Endothelial cell of umbilical vein (primary cell): ENCODE measurements around the gene MBNL2. TPM values are rescaled to one million over a fixed set of nuclear protein-coding genes. Genes with fewer than 3 reads are reported as not detected.

ENCODE experiments used
- BruUV-seq: library from RNA; stranded (reverse); fragments of 400-500 nt; replicated peaks from 2 replicates; lab custom pipeline; 2021; lab: Mats Ljungman, UMichigan
- CTCF ChIA-PET: fragments of 300-600, 350-600 bp; sonication (Branson Sonifier 250); formaldehyde crosslinking; loops from one replicate; lab custom pipeline; 2021; ENCODE audit warnings: antibody characterized with exemption, inconsistent platforms; lab: Charles Lee
- POLR2A ChIA-PET: fragments of 300-600, 350-600 bp; sonication (Branson Sonifier 250); formaldehyde crosslinking; loops from one replicate; lab custom pipeline; 2021; ENCODE audit warnings: antibody characterized with exemption, inconsistent platforms; lab: Charles Lee
- DNase-seq: peaks from one replicate; pipeline ENCODE4 v3.0.0-alpha.2; 2011; ENCODE audit warnings: low read depth, low spot score
- FAIRE-seq: peaks from 2 replicates; lab custom pipeline; 2011; peaks lifted over from hg19 to GRCh38; lab: Jason Lieb, UNC
- H2AFZ ChIP-seq: 2 replicates; pipeline ENCODE4 v1.6.0; 2012; ENCODE audit warnings: low read depth, low read length, control low read depth, inconsistent platforms
- H3K27ac ChIP-seq: 2 replicates; pipeline ENCODE4 v1.5.1; 2011; ENCODE audit warnings: low read depth, mild to moderate bottlenecking, control low read depth, low read length, moderate library complexity; ENCODE audit not compliant: insufficient read depth
- H3K27me3 ChIP-seq, 2 experiments: 2 replicates each; pipeline versions ENCODE4 v1.6.0 to v1.6.1; 2011; ENCODE audit warnings: low read length in 2 of 2, mixed read lengths in 1 of 2; ENCODE audit not compliant: control insufficient read depth in 2 of 2, insufficient read depth in 2 of 2
- H3K36me3 ChIP-seq, 2 experiments: 2 replicates in 1 of 2; 3 replicates in 1 of 2; pipeline ENCODE4 v1.5.1; 2011; ENCODE audit warnings: low read length in 2 of 2, mild to moderate bottlenecking in 1 of 2, moderate library complexity in 1 of 2; ENCODE audit not compliant: control insufficient read depth in 2 of 2, insufficient read depth in 2 of 2; ENCODE audit errors: extremely low read depth in 1 of 2
- H3K4me1 ChIP-seq: 3 replicates; pipeline ENCODE4 v1.5.1; 2011; ENCODE audit warnings: mild to moderate bottlenecking, low read length; ENCODE audit not compliant: control insufficient read depth, insufficient read depth; ENCODE audit errors: extremely low read depth
- H3K4me2 ChIP-seq: 2 replicates; pipeline ENCODE4 v1.6.1; 2011; ENCODE audit warnings: low read length, control low read depth, mixed read lengths; ENCODE audit not compliant: insufficient read depth
- H3K4me3 ChIP-seq, 3 experiments: fragments of 200-600 bp in 1 of 3; sonication (generic), shearing (Covaris generic) in 1 of 3; replicated peaks in 1 of 3; 2 replicates each; pipeline ENCODE4 v1.5.1; 2011 to 2016; ENCODE audit warnings: control low read depth in 3 of 3, low read length in 3 of 3, mild to moderate bottlenecking in 2 of 3, inconsistent platforms in 1 of 3, low read depth in 1 of 3, moderate library complexity in 1 of 3; ENCODE audit not compliant: insufficient read depth in 1 of 3
- H3K79me2 ChIP-seq: 2 replicates; pipeline ENCODE4 v1.6.0; 2012; ENCODE audit warnings: low read length, inconsistent platforms; ENCODE audit not compliant: control insufficient read depth, insufficient read depth
- H3K9ac ChIP-seq: replicated peaks from 2 replicates; pipeline ENCODE3; 2011; ENCODE audit warnings: low read length, control low read depth; ENCODE audit not compliant: insufficient read depth; ENCODE audit errors: extremely low read depth
- H3K9me1 ChIP-seq: replicated peaks from 3 replicates; pipeline ENCODE4 v1.6.0; 2011; ENCODE audit warnings: mild to moderate bottlenecking, low read length; ENCODE audit not compliant: control insufficient read depth, insufficient read depth; ENCODE audit errors: extremely low read depth
- H3K9me3 ChIP-seq: replicated peaks from 2 replicates; pipeline ENCODE4 v1.5.1; 2012; ENCODE audit warnings: low read length, inconsistent platforms; ENCODE audit not compliant: control insufficient read depth, insufficient read depth
- H4K20me1 ChIP-seq: replicated peaks from 2 replicates; pipeline ENCODE3; 2011; ENCODE audit warnings: mild to moderate bottlenecking, low read length; ENCODE audit not compliant: control insufficient read depth, insufficient read depth; ENCODE audit errors: extremely low read depth
- EZH2 ChIP-seq: IDR thresholded peaks from 2 replicates; pipeline ENCODE4 v1.6.1; 2012; ENCODE audit warnings: borderline replicate concordance, low read depth, mild to moderate bottlenecking, moderate library complexity, low read length, inconsistent platforms; ENCODE audit not compliant: severe bottlenecking
- FOS ChIP-seq: IDR thresholded peaks from 2 replicates; pipeline ENCODE4 v1.6.1; 2011; ENCODE audit warnings: mild to moderate bottlenecking, low read length, moderate library complexity, borderline replicate concordance; ENCODE audit not compliant: insufficient read depth
- GATA2 ChIP-seq: IDR thresholded peaks from 2 replicates; pipeline ENCODE4 v1.7.0; 2011; ENCODE audit warnings: low read depth, mild to moderate bottlenecking, moderate library complexity, mixed read lengths, low read length; ENCODE audit not compliant: insufficient read length, insufficient read depth
- JUN ChIP-seq: IDR thresholded peaks from 2 replicates; pipeline ENCODE4 v1.6.1; 2011; ENCODE audit warnings: borderline replicate concordance, low read depth; ENCODE audit not compliant: insufficient read length, insufficient read depth
- MAX ChIP-seq: IDR thresholded peaks from 2 replicates; pipeline ENCODE4 v1.6.1; 2011; ENCODE audit not compliant: insufficient read depth, insufficient read length
- MYC ChIP-seq: IDR thresholded peaks from one replicate; pipeline ENCODE4 v1.6.1; 2011; ENCODE audit warnings: mild to moderate bottlenecking, low read depth, low read length
- POLR2A ChIP-seq: IDR thresholded peaks from 2 replicates; pipeline ENCODE4 v1.6.1; 2012; ENCODE audit warnings: low read depth, mild to moderate bottlenecking, control low read depth, low read length
- POLR2AphosphoS5 ChIP-seq: IDR thresholded peaks from 2 replicates; pipeline ENCODE4 v1.6.1; 2012; ENCODE audit warnings: low read depth, mild to moderate bottlenecking, control low read depth, low read length, moderate library complexity; ENCODE audit not compliant: insufficient read depth
- dilution Hi-C: fragments of 300-500 bp; cut with MboI; formaldehyde crosslinking; loops from one replicate; pipeline ENCODE4 v1.15.0; 2019; ENCODE audit warnings: low sequenced_read_pairs; ENCODE audit not compliant: extremely low pct_ligation_motif_present
- intact Hi-C: fragments of 100-400 bp; cut with micrococcal nuclease; formaldehyde crosslinking; loops from one replicate; pipeline ENCODE4 v1.10.0; 2022
- polyA plus RNA-seq, 4 experiments: library from polyadenylated mRNA; depleted of rRNA in 3 of 4; stranded (reverse) in 3 of 4; unstranded in 1 of 4; fragments of >200 nt; gene quantifications; 2 replicates each; pipeline versions ENCODE4 v1.2.1 to v1.2.3, GENCODE V29; 2011 to 2012; ENCODE audit warnings: missing spikeins in 1 of 4
- total RNA-seq: library from RNA; stranded (reverse); gene quantifications from 2 replicates; pipeline ENCODE4 v1.2.3, GENCODE V29; 2021
- TF ChIP-seq, protein P1 (sequence below), 2 donors: IDR thresholded peaks; 1 replicate in 1 of 2; 2 replicates in 1 of 2; pipeline ENCODE4 v1.5.1; 2011; ENCODE audit warnings: low read length in 2 of 2, mild to moderate bottlenecking in 2 of 2, moderate library complexity in 2 of 2, control low read depth in 1 of 2, inconsistent platforms in 1 of 2, low read depth in 1 of 2; ENCODE audit not compliant: insufficient read depth in 1 of 2; ENCODE audit errors: extremely low read depth in 1 of 2

The MBNL2 gene
- total and polyA plus RNA-seq, 2 donors (not counting 3 experiments of a cell fraction or from before 2014, with no cell fraction given) = 32.9 to 76.5 TPM

DNA sequence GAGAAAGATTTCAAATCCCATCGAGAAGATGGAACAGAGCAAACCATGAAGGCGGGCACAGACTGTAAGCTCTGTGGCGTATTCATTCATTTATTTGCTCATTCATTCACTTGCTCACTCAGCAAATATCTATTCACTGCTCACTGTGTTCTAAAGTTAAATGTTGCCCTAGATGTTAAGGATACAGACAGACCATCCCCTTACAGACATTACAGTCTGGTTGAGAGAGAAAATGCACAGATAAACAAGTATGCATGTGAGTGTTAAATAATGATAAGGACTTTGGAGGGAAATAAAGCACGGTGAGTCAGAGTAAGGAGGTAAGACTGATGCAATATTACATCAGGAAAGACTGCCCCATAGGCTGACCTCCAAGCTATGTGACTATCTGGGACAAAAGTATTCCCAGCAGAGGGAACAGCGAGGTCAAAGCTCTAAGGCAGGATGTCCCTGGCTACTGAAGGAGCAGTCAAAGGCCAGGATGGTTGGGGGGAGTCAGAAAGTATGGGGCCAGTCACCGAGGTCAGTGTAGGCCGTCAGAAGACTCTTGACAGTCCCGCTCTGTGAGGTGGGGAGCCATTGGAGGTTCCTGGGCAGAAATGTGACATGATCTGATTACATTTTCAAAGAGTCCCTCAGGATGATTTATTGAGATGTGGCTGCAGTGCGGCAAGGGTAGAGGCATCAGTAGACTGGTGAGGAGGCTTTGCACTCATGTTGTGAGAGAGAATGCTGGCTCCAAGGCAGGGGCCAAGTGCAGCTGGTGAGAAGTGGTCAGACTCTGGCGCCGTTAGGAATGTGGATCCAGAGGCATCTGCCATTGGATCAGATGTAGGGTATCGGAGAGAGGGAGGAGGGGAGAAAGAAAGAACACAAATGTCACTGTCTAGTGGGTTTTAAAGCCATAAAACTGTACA, 37.9 kb downstream of the MBNL2 start:
- ChIA-PET POLR2A (interaction anchor here (1.0 to 1.9 kb wide), 3 partner anchors 15 to 33 kb away, joined by 3 to 4 read pairs (median 3); no protein-coding TSS in a partner anchor), CTCF (interaction anchor here (0.8 to 2.6 kb wide), 9 partner anchors 9 to 150 kb away, joined by 3 to 9 read pairs (median 3); no protein-coding TSS in a partner anchor)
- H2AFZ ChIP-seq = no peak overlapping the region
- H3K27me3 ChIP-seq = no peaks in the 10 kb centered on the region
- peak overlapping the region; percentile 91 for H3K9ac ChIP-seq
- TF ChIP-seq EZH2 (no peak), JUN (peak; percentile 97), GATA2 (peak; percentile 86), MAX (no peak), POLR2A (no peak), MYC (no peak), FOS (peak; percentile 85), POLR2AphosphoS5 (peak; percentile 65)
- TF ChIP-seq, protein P1, sequence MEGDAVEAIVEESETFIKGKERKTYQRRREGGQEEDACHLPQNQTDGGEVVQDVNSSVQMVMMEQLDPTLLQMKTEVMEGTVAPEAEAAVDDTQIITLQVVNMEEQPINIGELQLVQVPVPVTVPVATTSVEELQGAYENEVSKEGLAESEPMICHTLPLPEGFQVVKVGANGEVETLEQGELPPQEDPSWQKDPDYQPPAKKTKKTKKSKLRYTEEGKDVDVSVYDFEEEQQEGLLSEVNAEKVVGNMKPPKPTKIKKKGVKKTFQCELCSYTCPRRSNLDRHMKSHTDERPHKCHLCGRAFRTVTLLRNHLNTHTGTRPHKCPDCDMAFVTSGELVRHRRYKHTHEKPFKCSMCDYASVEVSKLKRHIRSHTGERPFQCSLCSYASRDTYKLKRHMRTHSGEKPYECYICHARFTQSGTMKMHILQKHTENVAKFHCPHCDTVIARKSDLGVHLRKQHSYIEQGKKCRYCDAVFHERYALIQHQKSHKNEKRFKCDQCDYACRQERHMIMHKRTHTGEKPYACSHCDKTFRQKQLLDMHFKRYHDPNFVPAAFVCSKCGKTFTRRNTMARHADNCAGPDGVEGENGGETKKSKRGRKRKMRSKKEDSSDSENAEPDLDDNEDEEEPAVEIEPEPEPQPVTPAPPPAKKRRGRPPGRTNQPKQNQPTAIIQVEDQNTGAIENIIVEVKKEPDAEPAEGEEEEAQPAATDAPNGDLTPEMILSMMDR (IDR thresholded peaks at IDR 0.05; ENCODE audit: extremely low read depth in 1 of 2, insufficient read depth in 1 of 2, low read depth in 1 of 2, low read length in 2 of 2) = no peak
- H3K4me3 ChIP-seq = no peak overlapping the region
- intact Hi-C loops = loop anchor here (1.0 to 2.0 kb wide), 2 partner anchors 15 to 75 kb away; no protein-coding TSS in a partner anchor
- no peaks in the 10 kb centered on the region for H3K9me1 ChIP-seq
- H3K79me2 ChIP-seq = peaks cover 69% of the 10 kb centered on the region
- dilution Hi-C loops = no loop called here
- no peaks in the 10 kb centered on the region for H3K36me3 ChIP-seq
- H3K27ac ChIP-seq = peak overlapping the region; percentile 98
- H4K20me1 ChIP-seq = no peaks in the 10 kb centered on the region
- H3K4me1 ChIP-seq = peaks cover 74% of the 10 kb centered on the region
- peak overlapping the region; percentile 68 for H3K4me2 ChIP-seq
- BruUV-seq = TSS peak; percentile 7
- peak; percentile 49 for FAIRE-seq
- H3K9me3 ChIP-seq = no peaks in the 10 kb centered on the region
- DNase-seq = peak; percentile 91
